ENCODE results near the gene NNAT. TPM values are rescaled to one million over a fixed set of nuclear protein-coding genes. Genes with fewer than 3 reads are reported as not detected.

The NNAT gene
- 66.8 and 71.5 TPM in 2 replicates for total RNA-seq (2021; fragmentation: NEBNext Ultra II Directional; extraction: Animal tissue kit (Norgen Biotek cat#: 25700))
- polyA plus RNA-seq (2011; rRNA removed) = 175 and 184 TPM in 2 replicates
- polyA plus RNA-seq (2011; cell fraction: cytosol; rRNA removed) = 189 TPM
- polyA plus RNA-seq (2011; cell fraction: nucleus; rRNA removed) = 108 TPM
- polyA plus RNA-seq (2012, experiment 1 of 2) = 95.7 to 129 TPM (median 122 TPM) in 4 replicates
- polyA plus RNA-seq (2012, experiment 2 of 2) = 151 TPM
- 60.7 TPM for polyA plus RNA-seq (2013, experiment 1 of 2)
- polyA plus RNA-seq (2013, experiment 2 of 2) = 75.9 TPM
- polyA minus RNA-seq (2011; rRNA and poly(A)+ RNA removed) = 52.9 and 63.8 TPM in 2 replicates
- polyA minus RNA-seq (2011; cell fraction: cytosol; rRNA and poly(A)+ RNA removed) = 35.2 TPM
- polyA minus RNA-seq (2011; cell fraction: nucleus; rRNA and poly(A)+ RNA removed) = 29.1 TPM
- long read RNA-seq, experiment 1, transcript NNAT-202 (2 exons, 1,222 nt) = minor isoform, 14 of 125 reads
- long read RNA-seq, experiment 1, transcript NNAT-201 (3 exons, 1,297 nt) = major isoform, 41 of 125 reads
- long read RNA-seq, experiment 1, partial matches to known transcripts = 3 of 125 reads
- long read RNA-seq, experiment 1, other reads (novel, unspliced or antisense) = 64 of 125 reads
- long read RNA-seq, experiment 2, transcript NNAT-202 (2 exons, 1,222 nt) = minor isoform, 9 of 35 reads
- long read RNA-seq, experiment 2, transcript NNAT-201 (3 exons, 1,297 nt) = major isoform, 17 of 35 reads
- long read RNA-seq, experiment 2, partial matches to known transcripts = 5 of 35 reads
- long read RNA-seq, experiment 2, other reads (novel, unspliced or antisense) = 0 of 35 reads

GRCh38 chr20:37521061-37521771, at the start of gene NNAT:
NNAT (plus strand) TSS chr20:37521250; CDS start chr20:37521332, 82 bp downstream.
- Histone ChIP-seq H2BK15ac (ENCODE audit: low read length) (0 out of 2 replicates have a peak within 1 kb of the TSS, but pooled peaks have one; percentile 22), H3K27me3 (replicated peaks in 1 of 4; ENCODE audit: control insufficient read depth in 3 of 4, extremely low read depth in 1 of 4, insufficient read depth in 3 of 4, low read length in 3 of 4) (no peaks in the 10 kb centered on the region; a peak in 1 of 7 replicates), H3K56ac (replicated peaks; ENCODE audit: insufficient read length, low read depth, low read length) (no peak within 1 kb of the TSS), H3K18ac (ENCODE audit: extremely low read depth, low read length) (peak within 1 kb of the TSS; percentile 63; the same call in 1 of the 2 replicates), H2BK120ac (replicated peaks; ENCODE audit: low read depth, low read length) (no peak within 1 kb of the TSS), H2BK5ac (ENCODE audit: low read depth, low read length) (peak within 1 kb of the TSS; percentile 46), H3K4me2 (ENCODE audit: insufficient read depth in 1 of 2, low read depth in 2 of 2, low read length in 2 of 2) (peak within 1 kb of the TSS; percentile 75 to 87), H2AFZ (ENCODE audit: low read length) (no peak within 1 kb of the TSS), H3K4me3 (ENCODE audit: extremely low read depth in 1 of 4, insufficient read depth in 2 of 4, low read depth in 3 of 4, low read length in 4 of 4) (peak within 1 kb of the TSS; percentile 47 to 66 (median 56)), H3K4ac (replicated peaks; ENCODE audit: insufficient read length, low read depth, low read length) (no peak within 1 kb of the TSS), H2BK12ac (ENCODE audit: low read depth, low read length) (peak within 1 kb of the TSS; percentile 72; the same call in 1 of the 2 replicates), H4K8ac (ENCODE audit: extremely low read depth, insufficient read depth, low read length) (peak within 1 kb of the TSS; percentile 57; the same call in 1 of the 2 replicates), H3K79me1 (ENCODE audit: low read depth, low read length) (peaks cover 39% of the 10 kb centered on the region), H4K91ac (replicated peaks; ENCODE audit: insufficient read length, low read length) (peak within 1 kb of the TSS; percentile 56), H4K5ac (ENCODE audit: insufficient read length, low read depth, low read length) (no peak within 1 kb of the TSS), H3K4me1 (replicated peaks in 1 of 4; ENCODE audit: control insufficient read depth in 3 of 4, insufficient read depth in 4 of 4, low read length in 3 of 4) (peaks cover 15 to 50% (median 34%) of the 10 kb centered on the region in 4 experiments), H4K20me1 (replicated peaks in 1 of 2; ENCODE audit: control insufficient read depth in 1 of 2, insufficient read depth in 2 of 2, low read length in 2 of 2) (peaks cover 15 to 43% of the 10 kb centered on the region in 2 experiments), H3K23me2 (ENCODE audit: low read depth, low read length) (no peaks in the 10 kb centered on the region; the same call in 1 of the 2 replicates), H3K14ac (ENCODE audit: insufficient read length) (no peak within 1 kb of the TSS), H3K23ac (ENCODE audit: insufficient read length) (no peak within 1 kb of the TSS), H3K27ac (ENCODE audit: low read depth, low read length) (peak within 1 kb of the TSS; percentile 31), H3K9me3 (ENCODE audit: insufficient read depth in 2 of 2, low read depth in 1 of 2, low read length in 1 of 2) (peaks cover 0 to 5% of the 10 kb centered on the region in 2 experiments; a peak in 1 of 4 replicates), H3K36me3 (ENCODE audit: control insufficient read depth in 2 of 4, insufficient read depth in 4 of 4, low read length in 3 of 4) (peaks cover 0 to 12% (median 6%) of the 10 kb centered on the region in 4 experiments; a peak in 5 of 8 replicates), H2BK20ac (ENCODE audit: low read length) (0 out of 2 replicates have a peak within 1 kb of the TSS, but pooled peaks have one; percentile 35), H3K79me2 (ENCODE audit: control insufficient read depth in 1 of 2, insufficient read depth in 2 of 2, low read length in 2 of 2) (peaks cover 16 to 93% of the 10 kb centered on the region in 2 experiments), H2AK5ac (ENCODE audit: low read depth, low read length) (no peak within 1 kb of the TSS), H3K9ac (replicated peaks in 1 of 4; ENCODE audit: extremely low read depth in 1 of 4, low read depth in 3 of 4, low read length in 3 of 4) (peak within 1 kb of the TSS; percentile 56 to 74 (median 69))
- ChIA-PET CTCF (ENCODE audit: partially characterized antibody) (interaction anchor here (0.8 to 2.9 kb wide), 5 partner anchors 12 to 125 kb away, joined by 3 to 12 read pairs (median 4); no protein-coding TSS in a partner anchor), POLR2A (ENCODE audit: partially characterized antibody) (interaction anchor here (0.6 to 8.2 kb wide), 15 partner anchors 10 to 910 kb away, joined by 3 to 116 read pairs (median 5); no protein-coding TSS in a partner anchor)
- FAIRE-seq = no peak
- peak in 1 of 2 experiments; percentile 80 for DNase-seq (ENCODE audit: low read depth in 1 of 2, low spot score in 2 of 2)
- WGBS, 2 experiments (ENCODE audit: extremely low coverage in 1 of 2, insufficient coverage in 1 of 2, insufficient read length in 1 of 2, insufficient replicate concordance in 2 of 2, low coverage in 1 of 2, low lambda C conversion rate in 2 of 2, missing lambda C conversion rate in 1 of 2) = 51% methylated on average over 64 of the region's 69 CpGs; no CpG with 5 or more reads in 1 of the 2 experiments
- peak; percentile 94 for TF ChIP-seq POLR2AphosphoS5 (IDR thresholded peaks at IDR 0.05; ENCODE audit: low read depth, low read length)
- peak; percentile 18; the same call in 1 of the 2 replicates for TF ChIP-seq GTF2F1 (IDR thresholded peaks at IDR 0.05; ENCODE audit: borderline replicate concordance, low read depth, low read length)
- no peak for TF ChIP-seq EGR1 (IDR thresholded peaks at IDR 0.05; ENCODE audit: borderline replicate concordance, low read depth, low read length)
- no peak for TF ChIP-seq MAFK (IDR thresholded peaks at IDR 0.05; ENCODE audit: low read depth, low read length)
- no peak for TF ChIP-seq ATF2 (IDR thresholded peaks at IDR 0.05; ENCODE audit: low read length)
